GM23338 (cell line): Measurements from ENCODE around the gene RXRB. TPM values are rescaled to one million over a fixed set of nuclear protein-coding genes. Genes with fewer than 3 reads are reported as not detected.

ENCODE experiments used
- ATAC-seq: fragments of 200-7000 bp; cut with Tn5 transposase; 3 replicates; pipeline ENCODE4 v1.9.1; 2020
- DNase-seq: peaks from one replicate; pipeline ENCODE4 v3.0.0-alpha.2; 2015; ENCODE audit warnings: low spot score
- H2AFZ ChIP-seq: fragments of 200-600 bp; sonication (generic); 2 replicates; pipeline ENCODE4 v1.8.0; 2016; ENCODE audit warnings: antibody characterized with exemption, mild to moderate bottlenecking, moderate library complexity
- H3F3A ChIP-seq: fragments of 200-600 bp; sonication (generic); replicated peaks from 2 replicates; pipeline ENCODE4 v1.8.0; 2017; ENCODE audit warnings: antibody characterized with exemption, mixed run types, low read depth
- H3K27ac ChIP-seq: fragments of 200-600 bp; sonication (generic); 2 replicates; pipeline ENCODE4 v1.6.1; 2016; ENCODE audit warnings: low read depth
- H3K27me3 ChIP-seq: fragments of 200-600 bp; sonication (generic); 2 replicates; pipeline ENCODE4 v1.8.0; 2016; ENCODE audit warnings: mild to moderate bottlenecking, mixed run types, moderate library complexity; ENCODE audit not compliant: insufficient read depth
- H3K36me3 ChIP-seq: fragments of 200-600 bp; sonication (generic); 2 replicates; pipeline ENCODE4 v1.8.0; 2016; ENCODE audit warnings: mild to moderate bottlenecking; ENCODE audit not compliant: insufficient read depth
- H3K4me1 ChIP-seq: fragments of 200-600 bp; sonication (generic); 2 replicates; pipeline ENCODE4 v1.8.0; 2016; ENCODE audit warnings: mild to moderate bottlenecking, moderate library complexity; ENCODE audit not compliant: insufficient read depth
- H3K4me2 ChIP-seq: fragments of 200-600 bp; sonication (generic); 2 replicates; pipeline ENCODE4 v1.7.1; 2017; ENCODE audit warnings: mixed run types
- H3K4me3 ChIP-seq: fragments of 200-600 bp; sonication (generic); 2 replicates; pipeline ENCODE4 v1.6.1; 2016; ENCODE audit warnings: mixed run types
- H3K79me2 ChIP-seq: fragments of 200-600 bp; sonication (generic); replicated peaks from 2 replicates; pipeline ENCODE4 v1.8.0; 2017; ENCODE audit warnings: mild to moderate bottlenecking; ENCODE audit not compliant: insufficient read depth
- H3K9me2 ChIP-seq: fragments of 200-600 bp; sonication (generic); 2 replicates; pipeline ENCODE4 v1.8.0; 2017; ENCODE audit not compliant: insufficient read depth
- H4K20me1 ChIP-seq: fragments of 200-600 bp; sonication (generic); replicated peaks from 2 replicates; pipeline ENCODE4 v1.8.0; 2017; ENCODE audit warnings: mild to moderate bottlenecking; ENCODE audit not compliant: insufficient read depth
- H3K27ac Mint-ChIP-seq: 2 replicates; pipeline ENCODE4 v1.8.0; 2020; ENCODE audit warnings: inconsistent platforms, mild to moderate bottlenecking, moderate library complexity, mixed read lengths
- H3K27me3 Mint-ChIP-seq: 3 replicates; pipeline ENCODE4 v1.8.0; 2022; ENCODE audit warnings: low read depth, mild to moderate bottlenecking, moderate library complexity, mixed read lengths, inconsistent platforms; ENCODE audit not compliant: insufficient read depth, poor library complexity
- H3K36me3 Mint-ChIP-seq: 3 replicates; pipeline ENCODE4 v1.8.0; 2021; ENCODE audit warnings: low read depth, mild to moderate bottlenecking, inconsistent platforms, moderate library complexity, mixed read lengths
- H3K4me1 Mint-ChIP-seq: 3 replicates; pipeline ENCODE4 v1.8.0; 2020; ENCODE audit warnings: mild to moderate bottlenecking, inconsistent platforms, mixed read lengths
- H3K4me3 Mint-ChIP-seq: 3 replicates; pipeline ENCODE4 v1.8.0; 2021; ENCODE audit warnings: moderate library complexity, mild to moderate bottlenecking, inconsistent platforms, mixed read lengths
- H3K9me3 Mint-ChIP-seq: 3 replicates; pipeline ENCODE4 v1.8.0; 2020; ENCODE audit warnings: moderate library complexity, mild to moderate bottlenecking, inconsistent platforms, mixed read lengths
- CREB1 ChIP-seq: fragments of 250-450 bp; sonication (Bioruptor Pico); IDR thresholded peaks from 2 replicates; pipeline ENCODE4 v1.5.0; 2020; ENCODE audit warnings: low read depth, mild to moderate bottlenecking, moderate library complexity
- EZH2 ChIP-seq: fragments of 200-600 bp; sonication (generic); IDR thresholded peaks from one replicate; pipeline ENCODE4 v1.8.0; 2017; ENCODE audit warnings: antibody characterized with exemption, mild to moderate bottlenecking, low read depth; ENCODE audit not compliant: unreplicated experiment
- EZH2phosphoT487 ChIP-seq: fragments of 200-600 bp; sonication (generic); IDR thresholded peaks from one replicate; pipeline ENCODE4 v1.8.1; 2018; ENCODE audit warnings: antibody characterized with exemption; ENCODE audit not compliant: unreplicated experiment
- JUNB ChIP-seq: IDR thresholded peaks from one replicate; pipeline ENCODE4 v1.6.1; 2016; ENCODE audit warnings: antibody characterized with exemption; ENCODE audit not compliant: unreplicated experiment
- NANOG ChIP-seq: IDR thresholded peaks from 2 replicates; pipeline ENCODE4 v1.6.1; 2016; ENCODE audit warnings: antibody characterized with exemption, borderline replicate concordance
- POLR2AphosphoS5 ChIP-seq: IDR thresholded peaks from 2 replicates; pipeline ENCODE4 v1.6.1; 2016; ENCODE audit warnings: antibody characterized with exemption, low read depth
- STAT1 ChIP-seq: IDR thresholded peaks from one replicate; pipeline ENCODE4 v1.6.1; 2016; ENCODE audit warnings: antibody characterized with exemption; ENCODE audit not compliant: unreplicated experiment
- ZNF114 ChIP-seq: fragments of 250-450 bp; sonication (Bioruptor Pico); IDR thresholded peaks from 2 replicates; pipeline ENCODE4 v1.5.0; 2020; ENCODE audit warnings: mild to moderate bottlenecking, moderate library complexity
- ZNF331 ChIP-seq: fragments of 250-450 bp; sonication (Bioruptor Pico); IDR thresholded peaks from 2 replicates; pipeline ENCODE4 v1.5.0; 2020; ENCODE audit warnings: low read depth, mild to moderate bottlenecking, moderate library complexity
- polyA plus RNA-seq: library from polyadenylated mRNA; unstranded; fragments of >200 nt; fragmentation: Nextera tagmentation; extraction: Ambion mirVana; gene quantifications from 2 replicates; pipeline ENCODE4 v1.2.1, GENCODE V29; 2016
- total RNA-seq: library from RNA; depleted of rRNA; stranded (reverse); fragments of >200 nt; shearing (Covaris generic); gene quantifications from 2 replicates; pipeline ENCODE4 v1.2.3, GENCODE V29; 2014
- TF ChIP-seq, protein P1 (sequence below): IDR thresholded peaks from 2 replicates; pipeline ENCODE4 v1.6.1; 2016; ENCODE audit warnings: antibody characterized with exemption
- TF ChIP-seq, protein P2 (sequence below): IDR thresholded peaks from one replicate; pipeline ENCODE4 v1.6.1; 2018; ENCODE audit warnings: antibody characterized with exemption; ENCODE audit not compliant: unreplicated experiment
- TF ChIP-seq, protein P3 (sequence below), 2 experiments: fragments of 200-600 bp in 1 of 2; sonication (generic) in 1 of 2; conservative IDR thresholded peaks; 2 replicates each; pipeline versions ENCODE4 v1.5.1 to v1.6.1; 2016 to 2017; ENCODE audit warnings: antibody characterized with exemption in 2 of 2, low read depth in 2 of 2, mild to moderate bottlenecking in 2 of 2, moderate library complexity in 1 of 2
- TF ChIP-seq, protein P4 (sequence below): fragments of 250-450 bp; sonication (Bioruptor Pico); IDR thresholded peaks from 2 replicates; pipeline ENCODE4 v1.5.0; 2020; ENCODE audit warnings: mild to moderate bottlenecking, moderate library complexity

Gene RXRB
- total and polyA plus RNA-seq, 2 experiments from 2014 or later, result 6.9 to 11.6 TPM

DNA sequence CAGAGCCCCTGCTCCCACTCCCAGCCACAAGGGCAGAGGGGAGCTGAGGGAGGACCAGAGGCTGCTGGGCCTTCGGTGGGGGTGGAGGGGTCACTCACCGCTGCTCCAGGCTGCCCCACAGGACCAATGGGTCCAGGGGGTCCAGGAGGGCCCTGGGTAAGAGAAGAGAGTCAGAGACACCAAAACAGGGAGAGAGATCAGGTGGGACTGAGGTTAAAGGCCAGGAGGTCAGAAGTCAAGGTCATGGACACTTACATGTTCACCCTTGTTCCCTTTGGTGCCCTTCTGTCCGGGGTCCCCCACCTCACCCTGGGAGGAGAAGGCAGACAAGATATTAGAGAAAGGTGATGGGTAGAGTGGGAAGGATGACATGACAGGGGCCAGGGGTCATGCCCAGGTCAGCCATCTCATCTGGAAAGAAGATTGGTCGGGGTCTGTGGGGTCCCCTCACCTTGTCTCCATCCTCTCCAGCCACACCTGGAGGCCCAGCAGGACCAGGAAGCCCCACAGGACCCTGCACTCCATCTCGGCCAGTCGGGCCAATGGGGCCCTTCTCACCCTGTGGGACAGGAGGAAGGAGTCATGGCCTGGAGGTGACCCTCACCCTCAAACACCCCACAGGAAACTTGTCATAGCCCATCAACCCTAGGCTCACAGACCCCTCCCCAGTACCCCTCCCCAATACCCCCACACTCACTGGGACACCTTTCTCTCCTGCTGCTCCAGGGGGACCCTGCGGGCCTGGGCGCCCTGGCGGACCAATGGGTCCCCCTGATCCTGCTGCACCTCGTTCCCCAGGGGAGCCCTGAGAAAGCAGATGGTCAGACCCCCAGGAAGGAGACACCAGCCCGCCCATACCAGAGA is 29.2 kb downstream of the RXRB start:
- no peaks in the 10 kb centered on the region for H3K9me2 ChIP-seq
- no peaks in the 10 kb centered on the region for H4K20me1 ChIP-seq
- no peaks in the 10 kb centered on the region; the same call in 1 of the 3 replicates for H3K9me3 Mint-ChIP-seq
- peaks cover 13% of the 10 kb centered on the region for H3K27me3 Mint-ChIP-seq
- no peak overlapping the region; the same call in 2 of the 3 replicates for H3K4me3 Mint-ChIP-seq
- TF ChIP-seq, protein P1, sequence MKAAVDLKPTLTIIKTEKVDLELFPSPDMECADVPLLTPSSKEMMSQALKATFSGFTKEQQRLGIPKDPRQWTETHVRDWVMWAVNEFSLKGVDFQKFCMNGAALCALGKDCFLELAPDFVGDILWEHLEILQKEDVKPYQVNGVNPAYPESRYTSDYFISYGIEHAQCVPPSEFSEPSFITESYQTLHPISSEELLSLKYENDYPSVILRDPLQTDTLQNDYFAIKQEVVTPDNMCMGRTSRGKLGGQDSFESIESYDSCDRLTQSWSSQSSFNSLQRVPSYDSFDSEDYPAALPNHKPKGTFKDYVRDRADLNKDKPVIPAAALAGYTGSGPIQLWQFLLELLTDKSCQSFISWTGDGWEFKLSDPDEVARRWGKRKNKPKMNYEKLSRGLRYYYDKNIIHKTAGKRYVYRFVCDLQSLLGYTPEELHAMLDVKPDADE, result no peak
- TF ChIP-seq EZH2phosphoT487 (no peak), POLR2AphosphoS5 (no peak), NANOG (no peak), JUNB (no peak), CREB1 (CRISPR knock-in tag) (no peak), EZH2 (no peak), STAT1 (no peak), ZNF114 (CRISPR knock-in tag) (no peak), ZNF331 (no peak)
- TF ChIP-seq, protein P2, sequence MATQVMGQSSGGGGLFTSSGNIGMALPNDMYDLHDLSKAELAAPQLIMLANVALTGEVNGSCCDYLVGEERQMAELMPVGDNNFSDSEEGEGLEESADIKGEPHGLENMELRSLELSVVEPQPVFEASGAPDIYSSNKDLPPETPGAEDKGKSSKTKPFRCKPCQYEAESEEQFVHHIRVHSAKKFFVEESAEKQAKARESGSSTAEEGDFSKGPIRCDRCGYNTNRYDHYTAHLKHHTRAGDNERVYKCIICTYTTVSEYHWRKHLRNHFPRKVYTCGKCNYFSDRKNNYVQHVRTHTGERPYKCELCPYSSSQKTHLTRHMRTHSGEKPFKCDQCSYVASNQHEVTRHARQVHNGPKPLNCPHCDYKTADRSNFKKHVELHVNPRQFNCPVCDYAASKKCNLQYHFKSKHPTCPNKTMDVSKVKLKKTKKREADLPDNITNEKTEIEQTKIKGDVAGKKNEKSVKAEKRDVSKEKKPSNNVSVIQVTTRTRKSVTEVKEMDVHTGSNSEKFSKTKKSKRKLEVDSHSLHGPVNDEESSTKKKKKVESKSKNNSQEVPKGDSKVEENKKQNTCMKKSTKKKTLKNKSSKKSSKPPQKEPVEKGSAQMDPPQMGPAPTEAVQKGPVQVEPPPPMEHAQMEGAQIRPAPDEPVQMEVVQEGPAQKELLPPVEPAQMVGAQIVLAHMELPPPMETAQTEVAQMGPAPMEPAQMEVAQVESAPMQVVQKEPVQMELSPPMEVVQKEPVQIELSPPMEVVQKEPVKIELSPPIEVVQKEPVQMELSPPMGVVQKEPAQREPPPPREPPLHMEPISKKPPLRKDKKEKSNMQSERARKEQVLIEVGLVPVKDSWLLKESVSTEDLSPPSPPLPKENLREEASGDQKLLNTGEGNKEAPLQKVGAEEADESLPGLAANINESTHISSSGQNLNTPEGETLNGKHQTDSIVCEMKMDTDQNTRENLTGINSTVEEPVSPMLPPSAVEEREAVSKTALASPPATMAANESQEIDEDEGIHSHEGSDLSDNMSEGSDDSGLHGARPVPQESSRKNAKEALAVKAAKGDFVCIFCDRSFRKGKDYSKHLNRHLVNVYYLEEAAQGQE, result no peak
- TF ChIP-seq, protein P3, sequence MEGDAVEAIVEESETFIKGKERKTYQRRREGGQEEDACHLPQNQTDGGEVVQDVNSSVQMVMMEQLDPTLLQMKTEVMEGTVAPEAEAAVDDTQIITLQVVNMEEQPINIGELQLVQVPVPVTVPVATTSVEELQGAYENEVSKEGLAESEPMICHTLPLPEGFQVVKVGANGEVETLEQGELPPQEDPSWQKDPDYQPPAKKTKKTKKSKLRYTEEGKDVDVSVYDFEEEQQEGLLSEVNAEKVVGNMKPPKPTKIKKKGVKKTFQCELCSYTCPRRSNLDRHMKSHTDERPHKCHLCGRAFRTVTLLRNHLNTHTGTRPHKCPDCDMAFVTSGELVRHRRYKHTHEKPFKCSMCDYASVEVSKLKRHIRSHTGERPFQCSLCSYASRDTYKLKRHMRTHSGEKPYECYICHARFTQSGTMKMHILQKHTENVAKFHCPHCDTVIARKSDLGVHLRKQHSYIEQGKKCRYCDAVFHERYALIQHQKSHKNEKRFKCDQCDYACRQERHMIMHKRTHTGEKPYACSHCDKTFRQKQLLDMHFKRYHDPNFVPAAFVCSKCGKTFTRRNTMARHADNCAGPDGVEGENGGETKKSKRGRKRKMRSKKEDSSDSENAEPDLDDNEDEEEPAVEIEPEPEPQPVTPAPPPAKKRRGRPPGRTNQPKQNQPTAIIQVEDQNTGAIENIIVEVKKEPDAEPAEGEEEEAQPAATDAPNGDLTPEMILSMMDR (conservative IDR thresholded peaks at IDR 0.05; ENCODE audit: low read depth in 2 of 2), result no peak
- TF ChIP-seq, protein P4, sequence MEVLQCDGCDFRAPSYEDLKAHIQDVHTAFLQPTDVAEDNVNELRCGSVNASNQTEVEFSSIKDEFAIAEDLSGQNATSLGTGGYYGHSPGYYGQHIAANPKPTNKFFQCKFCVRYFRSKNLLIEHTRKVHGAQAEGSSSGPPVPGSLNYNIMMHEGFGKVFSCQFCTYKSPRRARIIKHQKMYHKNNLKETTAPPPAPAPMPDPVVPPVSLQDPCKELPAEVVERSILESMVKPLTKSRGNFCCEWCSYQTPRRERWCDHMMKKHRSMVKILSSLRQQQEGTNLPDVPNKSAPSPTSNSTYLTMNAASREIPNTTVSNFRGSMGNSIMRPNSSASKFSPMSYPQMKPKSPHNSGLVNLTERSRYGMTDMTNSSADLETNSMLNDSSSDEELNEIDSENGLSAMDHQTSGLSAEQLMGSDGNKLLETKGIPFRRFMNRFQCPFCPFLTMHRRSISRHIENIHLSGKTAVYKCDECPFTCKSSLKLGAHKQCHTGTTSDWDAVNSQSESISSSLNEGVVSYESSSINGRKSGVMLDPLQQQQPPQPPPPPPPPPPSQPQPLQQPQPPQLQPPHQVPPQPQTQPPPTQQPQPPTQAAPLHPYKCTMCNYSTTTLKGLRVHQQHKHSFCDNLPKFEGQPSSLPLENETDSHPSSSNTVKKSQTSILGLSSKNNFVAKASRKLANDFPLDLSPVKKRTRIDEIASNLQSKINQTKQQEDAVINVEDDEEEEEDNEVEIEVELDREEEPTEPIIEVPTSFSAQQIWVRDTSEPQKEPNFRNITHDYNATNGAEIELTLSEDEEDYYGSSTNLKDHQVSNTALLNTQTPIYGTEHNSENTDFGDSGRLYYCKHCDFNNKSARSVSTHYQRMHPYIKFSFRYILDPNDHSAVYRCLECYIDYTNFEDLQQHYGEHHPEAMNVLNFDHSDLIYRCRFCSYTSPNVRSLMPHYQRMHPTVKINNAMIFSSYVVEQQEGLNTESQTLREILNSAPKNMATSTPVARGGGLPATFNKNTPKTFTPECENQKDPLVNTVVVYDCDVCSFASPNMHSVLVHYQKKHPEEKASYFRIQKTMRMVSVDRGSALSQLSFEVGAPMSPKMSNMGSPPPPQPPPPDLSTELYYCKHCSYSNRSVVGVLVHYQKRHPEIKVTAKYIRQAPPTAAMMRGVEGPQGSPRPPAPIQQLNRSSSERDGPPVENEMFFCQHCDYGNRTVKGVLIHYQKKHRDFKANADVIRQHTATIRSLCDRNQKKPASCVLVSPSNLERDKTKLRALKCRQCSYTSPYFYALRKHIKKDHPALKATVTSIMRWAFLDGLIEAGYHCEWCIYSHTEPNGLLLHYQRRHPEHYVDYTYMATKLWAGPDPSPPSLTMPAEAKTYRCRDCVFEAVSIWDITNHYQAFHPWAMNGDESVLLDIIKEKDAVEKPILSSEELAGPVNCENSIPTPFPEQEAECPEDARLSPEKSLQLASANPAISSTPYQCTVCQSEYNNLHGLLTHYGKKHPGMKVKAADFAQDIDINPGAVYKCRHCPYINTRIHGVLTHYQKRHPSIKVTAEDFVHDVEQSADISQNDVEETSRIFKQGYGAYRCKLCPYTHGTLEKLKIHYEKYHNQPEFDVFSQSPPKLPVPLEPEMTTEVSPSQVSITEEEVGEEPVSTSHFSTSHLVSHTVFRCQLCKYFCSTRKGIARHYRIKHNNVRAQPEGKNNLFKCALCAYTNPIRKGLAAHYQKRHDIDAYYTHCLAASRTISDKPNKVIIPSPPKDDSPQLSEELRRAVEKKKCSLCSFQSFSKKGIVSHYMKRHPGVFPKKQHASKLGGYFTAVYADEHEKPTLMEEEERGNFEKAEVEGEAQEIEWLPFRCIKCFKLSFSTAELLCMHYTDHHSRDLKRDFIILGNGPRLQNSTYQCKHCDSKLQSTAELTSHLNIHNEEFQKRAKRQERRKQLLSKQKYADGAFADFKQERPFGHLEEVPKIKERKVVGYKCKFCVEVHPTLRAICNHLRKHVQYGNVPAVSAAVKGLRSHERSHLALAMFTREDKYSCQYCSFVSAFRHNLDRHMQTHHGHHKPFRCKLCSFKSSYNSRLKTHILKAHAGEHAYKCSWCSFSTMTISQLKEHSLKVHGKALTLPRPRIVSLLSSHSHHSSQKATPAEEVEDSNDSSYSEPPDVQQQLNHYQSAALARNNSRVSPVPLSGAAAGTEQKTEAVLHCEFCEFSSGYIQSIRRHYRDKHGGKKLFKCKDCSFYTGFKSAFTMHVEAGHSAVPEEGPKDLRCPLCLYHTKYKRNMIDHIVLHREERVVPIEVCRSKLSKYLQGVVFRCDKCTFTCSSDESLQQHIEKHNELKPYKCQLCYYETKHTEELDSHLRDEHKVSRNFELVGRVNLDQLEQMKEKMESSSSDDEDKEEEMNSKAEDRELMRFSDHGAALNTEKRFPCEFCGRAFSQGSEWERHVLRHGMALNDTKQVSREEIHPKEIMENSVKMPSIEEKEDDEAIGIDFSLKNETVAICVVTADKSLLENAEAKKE (CRISPR knock-in tag), result no peak
- no peak overlapping the region for H3K4me3 ChIP-seq
- no peaks in the 10 kb centered on the region for H3K36me3 ChIP-seq
- no peak overlapping the region for H3K27ac ChIP-seq
- H3K27me3 ChIP-seq, result no peaks in the 10 kb centered on the region
- no peak overlapping the region for H2AFZ ChIP-seq
- no peak overlapping the region for H3K4me2 ChIP-seq
- no peak for DNase-seq
- H3F3A ChIP-seq, result no peaks in the 10 kb centered on the region
- H3K36me3 Mint-ChIP-seq, result no peaks in the 10 kb centered on the region
- no peak overlapping the region for H3K27ac Mint-ChIP-seq
- peaks cover 6% of the 10 kb centered on the region; the same call in 2 of the 3 replicates for H3K4me1 Mint-ChIP-seq
- ATAC-seq, result no peak
- H3K79me2 ChIP-seq, result no peaks in the 10 kb centered on the region
- H3K4me1 ChIP-seq, result no peaks in the 10 kb centered on the region; the same call in 1 of the 2 replicates
